ENCODE measurements around the gene PRUNE2. TPM values are rescaled to one million over a fixed set of nuclear protein-coding genes. Genes with fewer than 3 reads are reported as not detected.
"Not testable (repeated sequence)": the region's sequence is repeated elsewhere in the genome, so short reads cannot be mapped to it uniquely, and the experiment has no call there.

The PRUNE2 gene
- total RNA-seq, 1 donor from 2014 or later: 10.2 TPM

GRCh38 chr9:76667521-76667957, 238.4 kb downstream of the PRUNE2 start:
- FAIRE-seq: no peak
- no peak for DNase-seq (ENCODE audit: low spot score in 2 of 2)

DNA sequence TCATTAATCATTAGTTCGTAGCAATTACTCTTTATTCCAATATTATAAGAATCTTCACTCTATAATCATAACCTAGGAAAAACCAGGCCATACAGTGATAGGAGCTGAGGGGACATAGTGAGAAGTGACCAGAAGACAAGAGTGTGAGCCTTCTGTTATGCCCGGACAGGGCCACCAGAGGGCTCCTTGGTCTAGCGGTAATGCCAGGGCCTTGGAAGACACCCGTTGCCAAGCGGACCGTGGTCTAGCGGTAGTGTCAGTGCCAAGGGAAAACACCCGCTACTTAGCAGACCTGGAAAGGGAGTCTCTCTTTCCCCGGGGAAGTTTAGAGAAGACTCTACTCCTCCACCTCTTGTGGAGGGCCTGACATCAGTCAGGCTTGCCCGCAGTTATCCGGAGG, 239.9 kb downstream of the PRUNE2 start:
- not testable (repeated sequence) for DNase-seq (ENCODE audit: low spot score in 2 of 2); FAIRE-seq

DNA sequence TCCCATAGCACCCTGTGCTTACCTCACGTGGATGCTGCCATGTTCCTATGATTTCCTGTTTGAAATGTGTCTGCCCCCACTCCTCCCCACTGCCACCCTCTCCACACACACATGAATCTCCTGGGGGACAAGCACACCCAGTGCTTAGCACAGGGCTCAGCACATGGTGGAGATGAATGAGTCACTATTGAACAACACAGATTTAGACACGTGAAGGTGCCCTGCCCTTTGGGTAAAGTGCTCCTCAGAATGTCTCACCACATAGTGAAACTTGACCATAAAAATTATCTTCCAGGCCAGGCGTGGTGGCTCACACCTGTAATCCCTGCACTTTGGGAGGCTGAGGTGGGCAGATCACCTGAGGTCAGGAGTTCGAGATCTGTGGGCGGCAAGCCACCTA, 240.5 kb downstream of the PRUNE2 start:
- no peak for DNase-seq (ENCODE audit: low spot score in 2 of 2)
- FAIRE-seq: no peak

DNA sequence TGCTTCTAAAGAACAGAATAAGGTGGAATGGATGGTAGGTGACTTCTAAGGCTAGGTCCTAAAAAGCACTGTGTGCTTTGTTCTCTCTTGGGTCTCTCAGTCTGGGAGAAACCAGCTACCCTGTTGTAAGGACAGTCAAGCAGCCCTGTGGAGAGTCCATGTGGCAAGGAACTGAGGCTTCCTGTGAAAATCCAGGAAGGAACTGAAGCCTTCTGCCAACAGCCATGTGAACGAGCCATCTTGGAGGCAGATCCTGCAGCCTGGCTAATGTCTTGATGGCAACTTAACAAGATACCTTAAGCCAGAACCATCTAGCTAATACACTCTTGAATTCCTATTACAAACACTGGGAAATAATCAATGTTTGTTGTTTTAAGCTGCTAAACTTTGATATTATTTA, 241.8 kb downstream of the PRUNE2 start:
- FAIRE-seq (no peak), DNase-seq (ENCODE audit: low spot score in 2 of 2) (no peak)

- FAIRE-seq: no peak
- no peak for DNase-seq (ENCODE audit: low spot score in 2 of 2)
These were observed 243.2 kb downstream of the PRUNE2 start for GRCh38 chr9:76662476-76663281.

GRCh38 chr9:76658510-76659231, 247.2 kb downstream of the PRUNE2 start:
- FAIRE-seq (no peak), DNase-seq (ENCODE audit: low spot score in 2 of 2) (no peak)

- FAIRE-seq: no peak
- DNase-seq (ENCODE audit: low spot score in 2 of 2): no peak
These were observed 248.6 kb downstream of the PRUNE2 start for GRCh38 chr9:76657265-76657664.

DNA sequence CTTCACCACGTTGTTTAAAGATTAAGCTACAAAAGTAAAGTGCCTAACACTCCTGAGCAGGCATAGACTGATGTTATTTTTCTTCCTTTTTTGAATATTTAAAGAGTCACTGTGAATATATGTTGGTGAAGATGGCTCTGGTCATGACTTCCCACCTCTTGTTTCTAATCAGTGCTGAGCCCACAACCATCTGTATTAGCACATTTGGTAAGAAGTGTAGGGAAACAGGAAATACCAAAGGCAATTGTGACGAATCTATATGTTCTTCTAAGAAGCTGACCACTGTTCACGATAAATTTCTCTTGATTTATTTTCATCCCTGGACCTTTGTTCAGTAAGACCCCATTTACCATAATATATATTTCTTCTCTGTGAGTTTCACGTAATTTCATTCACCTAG, 249.9 kb downstream of the PRUNE2 start:
- DNase-seq (ENCODE audit: low spot score in 2 of 2) (no peak), FAIRE-seq (no peak)

- DNase-seq (ENCODE audit: low spot score in 2 of 2): no peak
- FAIRE-seq: no peak
These were observed 250.8 kb downstream of the PRUNE2 start for GRCh38 chr9:76655121-76655541.

GRCh38 chr9:76654575-76654974, 251.3 kb downstream of the PRUNE2 start:
- DNase-seq (ENCODE audit: low spot score in 2 of 2) (no peak), FAIRE-seq (no peak)

GRCh38 chr9:76654051-76654461, 251.9 kb downstream of the PRUNE2 start:
- no peak for FAIRE-seq
- DNase-seq (ENCODE audit: low spot score in 2 of 2): no peak

DNA sequence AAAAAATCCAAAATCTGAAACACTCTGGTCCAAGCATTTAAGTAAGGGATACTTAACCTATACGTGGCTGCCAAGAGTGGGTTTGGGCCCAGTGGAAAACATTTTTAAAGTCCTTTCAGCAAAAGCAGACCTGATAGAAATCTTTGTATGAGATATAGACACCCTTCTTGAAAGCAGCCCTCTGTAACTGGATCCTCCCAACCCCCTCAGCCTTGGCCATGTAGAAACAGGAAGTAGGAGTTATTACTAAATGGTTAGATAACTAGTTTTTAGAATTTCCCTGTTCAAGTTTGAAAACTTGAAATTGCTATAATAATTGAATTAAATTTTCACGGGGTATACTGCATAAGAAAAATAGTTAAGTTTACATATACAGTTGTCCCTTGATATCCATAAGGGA, 253.0 kb downstream of the PRUNE2 start:
- FAIRE-seq (no peak), DNase-seq (ENCODE audit: low spot score in 2 of 2) (no peak)

DNA sequence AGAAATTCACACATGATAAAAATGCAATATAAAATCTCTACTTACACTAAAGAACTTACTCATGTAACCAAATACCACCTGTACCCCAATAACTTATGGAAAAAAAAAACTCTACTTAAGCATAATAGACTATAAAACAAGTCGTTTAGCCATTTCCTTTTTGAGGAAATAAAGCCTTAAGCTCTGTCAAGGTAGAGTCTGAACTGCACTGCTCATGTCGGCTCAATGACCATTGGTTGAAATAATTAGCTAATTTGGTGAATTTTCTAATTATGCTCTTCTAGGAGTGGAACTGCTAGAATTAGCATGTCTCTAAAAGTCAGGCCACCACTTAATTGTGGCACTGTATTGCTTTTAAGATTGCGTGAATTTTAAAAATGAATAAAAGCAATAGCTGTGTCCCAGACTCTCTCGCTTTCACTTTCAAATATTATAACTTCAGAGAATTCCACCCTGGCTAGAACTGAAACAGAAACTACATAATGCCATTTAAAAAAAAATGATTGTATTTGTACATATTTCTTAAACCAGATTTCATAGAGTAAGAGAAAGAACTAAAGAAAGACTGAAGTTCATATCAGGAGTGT, 254.7 kb downstream of the PRUNE2 start:
- FAIRE-seq (no peak), DNase-seq (ENCODE audit: low spot score in 2 of 2) (no peak)

DNA sequence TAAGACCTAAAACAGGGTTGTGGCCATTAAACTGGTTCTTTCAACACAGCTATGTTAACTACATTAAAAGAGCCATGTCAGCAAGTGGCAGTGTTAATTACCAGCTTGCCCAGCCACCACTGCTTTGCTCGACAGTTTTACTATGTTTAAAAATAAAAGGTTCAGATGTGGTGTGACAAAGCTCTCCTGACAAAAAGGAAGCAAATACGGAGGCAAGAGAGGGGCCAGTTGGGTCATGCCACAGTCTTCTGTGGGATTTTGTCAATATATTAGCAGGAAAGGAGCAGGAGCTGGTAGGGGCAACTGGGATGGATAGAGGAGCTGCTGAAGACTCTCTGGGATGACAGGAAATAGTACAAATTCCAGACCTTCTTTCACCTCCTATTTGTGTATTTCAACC, 255.2 kb downstream of the PRUNE2 start:
- FAIRE-seq (no peak), DNase-seq (ENCODE audit: low spot score in 2 of 2) (no peak)

DNA sequence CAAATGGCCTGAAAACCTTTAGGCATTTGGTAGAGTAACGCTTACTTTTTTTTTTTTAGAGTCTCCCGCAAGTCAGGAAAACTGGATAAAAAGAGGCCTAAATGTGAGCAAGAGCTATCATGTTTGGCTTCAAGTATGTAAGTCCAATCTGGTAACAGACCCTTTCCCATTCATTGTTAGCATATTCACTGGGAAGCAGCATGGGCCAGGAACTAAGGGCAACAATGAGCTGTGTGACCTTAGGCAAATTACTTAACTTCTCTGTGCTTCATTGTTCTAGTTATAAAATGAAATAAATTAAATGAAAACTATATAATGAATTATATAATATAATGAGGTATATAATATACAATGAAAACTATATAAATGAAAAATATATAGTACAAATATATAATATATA, 256.0 kb downstream of the PRUNE2 start:
- peak; percentile 97 for FAIRE-seq
- no peak for DNase-seq (ENCODE audit: low spot score in 2 of 2)

- DNase-seq (ENCODE audit: low spot score in 2 of 2) (no peak), FAIRE-seq (no peak)
These were observed 259.7 kb downstream of the PRUNE2 start for GRCh38 chr9:76646249-76646648.

DNA sequence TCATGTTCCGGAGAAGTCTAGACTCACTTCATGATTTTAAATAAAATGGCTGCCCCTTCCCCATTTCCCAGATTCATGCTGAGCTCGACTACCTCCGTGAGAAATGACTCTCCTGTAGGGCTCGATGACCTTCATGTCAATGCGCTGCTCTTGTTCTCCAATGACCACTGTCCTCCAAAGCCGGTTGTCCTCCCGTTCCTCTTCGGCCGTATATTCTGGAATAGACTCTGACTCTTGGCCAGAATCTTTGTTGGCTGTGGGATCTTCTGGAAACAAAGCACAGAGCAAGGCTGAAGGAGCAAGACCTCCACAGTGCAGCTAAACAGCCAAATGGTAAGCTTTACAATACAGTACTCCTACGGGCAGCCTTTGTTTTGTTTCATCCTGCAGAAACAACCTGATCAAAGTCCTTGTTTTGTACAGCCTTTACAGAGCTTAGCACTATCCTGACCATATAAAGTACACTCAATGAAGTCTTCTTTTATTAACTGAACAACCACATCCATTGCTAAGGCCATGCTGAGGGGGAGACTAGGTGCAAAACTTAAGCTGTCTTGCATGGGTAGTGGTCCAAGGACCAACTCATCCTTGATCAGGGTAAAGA, 261.2 kb downstream of the PRUNE2 start:
- DNase-seq (ENCODE audit: low spot score in 2 of 2): no peak
- FAIRE-seq: no peak

GRCh38 chr9:76644171-76644570, 261.7 kb downstream of the PRUNE2 start:
- FAIRE-seq: no peak
- no peak for DNase-seq (ENCODE audit: low spot score in 2 of 2)

GRCh38 chr9:76643399-76644117, 262.4 kb downstream of the PRUNE2 start:
- no peak for FAIRE-seq
- no peak for DNase-seq (ENCODE audit: low spot score in 2 of 2)

- no peak for FAIRE-seq
- DNase-seq (ENCODE audit: low spot score in 2 of 2): no peak
These were observed 263.2 kb downstream of the PRUNE2 start for GRCh38 chr9:76642701-76643209.

All from frontal cortex (tissue), 4 donors.